Renal cortical epithelial cell (primary cell): ENCODE data around the gene PAM16. TPM values are rescaled to one million over a fixed set of nuclear protein-coding genes. Genes with fewer than 3 reads are reported as not detected.

Experiments used
- DNase-seq: peaks from one replicate; pipeline ENCODE4 v3.0.0-alpha.2; 2011; ENCODE audit warnings: low read depth
- total RNA-seq: library from RNA; depleted of rRNA; stranded (reverse); fragments of >200 nt; gene quantifications from 2 replicates; pipeline ENCODE4 v1.2.3, GENCODE V29; 2014

PAM16 gene
- total RNA-seq, 1 donor from 2014 or later: 9.1 TPM

DNA sequence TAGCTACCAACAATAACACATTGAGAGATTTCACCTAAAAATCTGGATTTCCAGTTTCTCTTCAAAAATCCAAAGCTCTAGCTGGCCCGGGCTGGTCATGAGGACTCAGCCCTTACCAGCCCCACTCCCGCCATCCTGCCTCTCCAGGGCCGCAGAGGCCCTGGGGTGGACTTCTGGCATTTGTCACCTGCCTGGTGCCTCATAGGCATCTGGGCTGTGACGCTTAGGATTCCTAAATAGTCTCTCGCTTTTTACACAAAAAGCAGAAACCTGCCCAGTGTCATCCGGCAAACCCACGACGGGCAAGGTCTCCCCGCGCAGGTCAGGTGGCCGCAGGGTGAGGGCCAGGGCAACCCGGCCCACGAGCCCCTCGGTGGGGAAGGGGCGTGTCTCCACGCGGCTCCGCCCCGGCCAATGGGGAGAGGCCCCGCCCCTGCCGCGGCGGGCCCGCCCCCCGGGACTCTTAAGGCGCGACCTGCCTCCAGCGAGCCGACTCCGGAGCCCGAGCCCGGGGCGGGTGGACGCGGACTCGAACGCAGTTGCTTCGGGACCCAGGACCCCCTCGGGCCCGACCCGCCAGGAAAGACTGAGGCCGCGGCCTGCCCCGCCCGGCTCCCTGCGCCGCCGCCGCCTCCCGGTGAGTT, 20.4 kb upstream of the PAM16 start, which contains the start of gene VASN:
Gene VASN, plus strand, starts transcription at position 492 of the 644 bp plus-strand sequence. CDS start 9,030 bp downstream, outside the sequence.
- DNase-seq: peak; percentile 40

DNA sequence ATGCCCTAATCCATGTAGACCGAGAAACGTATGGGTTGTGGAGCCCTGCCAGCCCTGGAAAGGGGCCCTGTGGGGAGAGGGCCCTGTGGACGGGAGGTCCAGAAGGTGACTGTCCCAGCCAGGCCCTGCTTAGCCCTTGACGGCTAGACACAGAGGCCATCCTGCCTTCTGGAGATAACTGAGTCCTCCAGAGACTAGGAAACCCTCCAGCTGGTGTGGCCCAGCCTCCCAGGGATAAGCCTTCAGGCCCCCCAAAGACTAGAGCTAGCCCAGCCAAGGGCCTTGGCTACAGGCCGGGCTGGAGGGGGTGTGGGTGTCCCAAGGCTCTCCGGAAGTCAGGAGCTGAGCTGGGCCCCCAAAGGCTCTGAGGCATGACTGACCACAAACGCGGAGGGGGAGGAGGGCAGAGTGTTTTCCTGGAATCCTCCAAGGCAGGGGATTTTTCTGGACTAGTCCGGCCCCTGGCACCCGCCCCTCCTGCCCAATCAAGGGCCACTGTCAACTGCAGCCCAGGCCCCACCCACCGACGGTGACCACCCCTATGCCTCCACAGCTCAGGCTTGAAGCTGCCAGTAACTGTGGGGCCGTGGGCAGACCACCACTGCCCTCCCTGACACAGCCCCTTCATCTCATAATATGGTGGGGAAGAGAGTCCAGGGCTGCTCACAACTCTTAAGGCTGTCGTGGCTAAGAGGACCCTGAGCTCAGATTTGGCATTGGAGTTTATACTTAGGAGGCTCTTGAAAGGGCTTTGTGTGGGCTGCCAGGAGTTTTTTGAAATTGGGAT, 19.6 kb upstream of the PAM16 start:
- DNase-seq: peak; percentile 85

GRCh38 chr16:4370151-4370550, 19.0 kb upstream of the PAM16 start:
- DNase-seq: no peak

DNA sequence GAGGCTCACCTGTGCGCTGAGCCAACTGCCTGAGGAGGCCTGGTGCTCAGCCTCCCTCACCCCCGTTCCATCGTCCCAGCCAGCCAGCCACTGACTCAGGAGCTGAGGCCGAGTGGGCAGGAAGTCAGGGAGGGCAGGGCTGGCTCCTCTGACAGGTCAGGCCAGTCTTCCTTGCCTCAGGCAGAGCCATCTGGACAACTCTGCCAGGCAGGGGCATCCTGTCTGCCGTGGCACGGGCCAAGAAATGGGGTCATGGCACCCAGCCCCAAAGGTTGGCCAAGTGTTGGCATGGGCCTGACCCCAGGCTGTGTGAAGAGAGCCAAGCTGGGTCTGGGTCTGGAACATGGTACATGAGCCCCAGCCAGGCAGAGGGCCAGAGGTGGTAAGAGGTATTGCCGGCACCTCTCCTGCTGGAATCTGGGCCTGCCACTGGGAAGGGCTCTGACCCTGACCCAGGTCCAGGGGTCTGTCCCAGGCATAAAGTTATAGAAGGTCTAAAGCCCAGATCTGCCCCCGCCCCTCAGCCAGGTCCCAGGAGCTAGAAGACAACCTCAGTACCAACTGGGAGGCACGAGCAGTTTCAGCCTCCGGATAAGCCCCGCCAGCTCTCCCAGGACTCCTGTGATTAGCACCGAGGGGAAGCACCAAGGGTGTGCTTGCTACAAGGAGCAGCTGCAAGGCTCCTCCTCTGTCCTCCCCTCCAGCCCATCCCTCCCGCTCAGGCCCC, 18.0 kb upstream of the PAM16 start:
- peak; percentile 61 for DNase-seq

DNA sequence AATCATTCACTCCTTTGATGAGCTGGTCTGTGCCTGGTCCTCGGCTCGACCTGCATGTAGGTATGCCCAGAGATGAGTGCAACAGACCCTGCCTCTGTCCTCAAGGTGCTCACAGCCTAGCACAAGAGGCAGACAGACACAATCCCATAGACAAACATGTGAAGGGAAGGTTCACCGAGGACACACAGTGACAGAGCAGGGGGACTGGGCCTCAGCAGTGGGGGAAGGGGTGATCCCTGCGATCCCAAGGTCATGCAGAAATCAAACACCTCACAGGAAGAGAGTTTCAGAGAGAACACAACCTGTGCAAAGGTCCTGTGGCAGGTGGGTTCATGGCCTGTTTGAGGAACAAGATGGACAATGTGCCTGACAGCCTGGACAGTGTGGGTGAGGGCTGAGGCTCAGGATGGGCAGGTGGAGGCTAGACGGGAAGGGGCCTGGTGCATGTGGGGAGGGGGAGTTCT, 16.3 kb upstream of the PAM16 start:
- no peak for DNase-seq

GRCh38 chr16:4366016-4366415, 14.9 kb upstream of the PAM16 start:
- no peak for DNase-seq

GRCh38 chr16:4365615-4366014, 14.5 kb upstream of the PAM16 start:
- DNase-seq: no peak

- no peak for DNase-seq
Observed at GRCh38 chr16:4365014-4365406, 13.9 kb upstream of the PAM16 start.

DNA sequence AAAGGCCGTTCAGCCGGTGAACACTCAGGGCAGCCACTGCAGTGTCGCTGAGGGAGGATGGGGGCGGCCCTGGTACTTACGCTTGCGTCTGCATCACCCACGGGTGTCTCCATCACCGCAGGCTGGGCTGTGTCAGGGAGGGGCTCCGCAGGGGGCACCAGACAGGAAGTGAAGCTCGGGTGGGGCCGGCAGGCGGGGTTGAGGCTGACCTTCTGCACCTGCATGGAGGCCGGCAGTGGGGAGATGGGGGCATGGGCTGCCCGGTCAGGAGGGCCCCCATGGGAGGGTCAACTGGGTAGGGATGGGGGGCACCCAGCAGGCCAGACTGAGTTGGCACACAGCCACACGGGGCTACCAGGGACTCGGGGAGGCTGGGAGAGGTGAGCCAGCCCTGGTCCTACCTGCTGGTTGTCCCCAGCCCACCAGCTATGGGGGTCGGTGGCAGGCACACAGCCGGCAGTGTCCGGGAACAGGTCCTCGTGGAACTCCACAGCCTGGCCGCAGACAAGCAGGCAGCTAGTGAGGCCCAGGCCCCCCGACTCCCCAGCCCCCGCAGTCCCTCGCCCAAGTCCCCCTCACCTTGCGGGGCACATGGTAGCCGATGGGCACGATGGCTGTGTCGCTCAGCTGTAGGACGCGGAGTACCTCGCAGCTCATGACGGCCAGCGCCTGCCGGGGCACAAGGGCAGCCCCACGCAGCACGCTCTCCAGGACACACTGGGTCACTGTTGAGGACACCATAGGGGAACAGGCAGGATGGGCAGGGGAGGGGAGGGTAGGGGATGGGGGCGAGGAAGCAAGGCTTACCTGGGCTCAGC, 13.3 kb upstream of the PAM16 start:
- DNase-seq: no peak

- DNase-seq: no peak
Observed at GRCh38 chr16:4362476-4363135, 11.5 kb upstream of the PAM16 start.

- DNase-seq: no peak
Observed at GRCh38 chr16:4361944-4362311, 10.8 kb upstream of the PAM16 start.

GRCh38 chr16:4361033-4361943, 10.2 kb upstream of the PAM16 start:
- DNase-seq: no peak

- no peak for DNase-seq
Observed at GRCh38 chr16:4360538-4361021, 9.5 kb upstream of the PAM16 start.

DNA sequence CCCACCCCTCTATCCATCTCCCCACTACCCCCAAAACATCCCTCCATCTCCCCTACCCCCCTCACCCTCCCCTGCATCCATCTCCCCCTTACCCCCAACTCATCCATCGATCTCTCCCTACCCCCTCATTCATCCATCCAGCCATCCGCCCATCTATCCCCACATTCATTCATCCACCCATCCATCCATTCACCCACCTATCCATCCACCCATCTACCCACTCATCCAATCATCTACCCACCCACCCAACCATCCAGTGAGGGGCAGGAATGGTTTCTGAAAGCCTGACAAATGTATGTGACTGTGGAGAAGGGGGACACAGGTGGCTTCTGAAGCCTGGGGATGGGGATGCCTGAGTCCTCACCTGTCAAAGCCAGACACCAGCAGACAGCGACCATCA, 8.8 kb upstream of the PAM16 start:
- no peak for DNase-seq

DNA sequence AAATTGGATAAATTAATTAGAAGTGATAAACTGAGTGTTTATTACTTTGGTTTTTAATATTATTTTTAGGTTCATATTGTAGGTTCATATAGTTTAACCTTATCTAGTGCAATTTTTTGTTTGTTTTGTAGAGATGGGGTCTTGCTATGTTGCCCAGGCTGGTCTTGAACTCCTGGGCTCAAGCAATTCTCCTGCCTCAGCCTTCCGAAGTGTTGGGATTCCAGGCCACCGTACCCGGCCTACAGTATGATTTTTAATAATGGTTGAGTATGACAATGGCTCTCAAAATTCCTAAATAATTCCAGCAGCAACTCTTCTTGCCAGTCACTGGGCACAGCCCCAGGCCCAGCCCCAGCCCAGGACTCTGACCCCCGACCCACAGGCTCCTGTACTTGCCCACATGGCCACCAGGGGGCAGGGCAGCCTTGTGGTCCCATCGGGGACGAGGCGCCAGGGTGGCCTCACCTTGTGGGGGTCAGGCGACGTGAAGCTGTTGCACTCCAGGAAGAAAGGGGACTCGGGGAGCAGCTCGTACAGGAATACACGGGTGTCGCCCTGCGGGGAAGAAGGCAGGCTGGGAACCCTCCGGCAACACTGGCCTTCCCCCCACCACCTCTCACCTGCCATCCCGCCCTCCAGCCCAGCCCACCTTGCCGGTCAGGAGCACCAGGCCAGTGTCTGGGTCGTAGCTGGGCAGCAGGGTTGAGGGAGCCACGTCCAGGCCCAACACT, 7.9 kb upstream of the PAM16 start:
- DNase-seq: no peak

GRCh38 chr16:4358236-4358635, 7.1 kb upstream of the PAM16 start:
- no peak for DNase-seq

GRCh38 chr16:4356820-4357219, 5.7 kb upstream of the PAM16 start:
- DNase-seq: no peak

DNA sequence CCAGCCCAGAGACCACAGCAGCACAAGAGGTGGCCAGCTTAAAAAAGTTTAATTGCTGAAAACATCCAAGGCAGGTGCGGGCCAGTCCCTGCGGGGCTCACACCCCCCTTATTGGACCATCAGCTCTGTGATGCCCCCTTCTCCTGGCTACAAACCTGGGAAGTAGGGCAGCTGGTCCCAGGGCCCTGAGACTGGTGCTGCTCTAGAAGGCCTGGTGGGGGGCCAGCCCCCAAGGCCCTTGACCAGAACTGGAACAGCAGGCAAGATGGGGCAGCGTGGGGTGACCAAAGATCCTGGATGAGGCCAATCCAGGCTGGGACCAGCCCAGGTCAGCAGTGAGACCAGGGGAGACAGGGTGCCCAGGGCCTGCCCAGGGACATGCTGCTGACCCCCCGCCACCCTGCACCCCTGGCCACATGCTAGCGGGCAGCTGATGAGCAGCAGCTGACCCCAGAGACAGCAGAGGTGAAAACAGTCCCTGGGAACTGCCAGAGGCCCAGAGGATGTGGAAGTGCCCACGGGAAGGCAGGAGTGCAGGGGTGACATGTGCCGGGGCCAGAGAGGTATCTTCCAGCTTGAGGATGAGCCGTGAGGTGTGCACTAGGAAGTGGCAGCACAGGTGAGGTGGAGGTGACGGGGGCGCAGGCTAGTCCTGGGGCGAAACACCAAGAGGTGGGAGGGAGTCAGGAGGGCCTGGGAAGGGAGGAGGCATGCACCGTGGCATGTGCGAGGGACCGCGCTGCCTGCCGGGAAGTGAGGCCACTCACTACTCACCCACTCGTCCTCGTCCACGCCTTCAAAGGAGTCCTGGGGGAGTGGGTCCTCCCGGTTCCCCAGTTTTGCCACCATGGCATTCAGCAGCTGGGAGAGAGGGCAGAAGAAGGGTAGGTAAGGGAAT, 3.6 kb upstream of the PAM16 start:
- no peak for DNase-seq
